Measurements from ENCODE around the gene PRSS12.
A peak's percentile ranks its signal among the peaks of the same experiment; 100 is the strongest.
"Not testable (repeated sequence)": the region's sequence is repeated elsewhere in the genome, so short reads cannot be mapped to it uniquely, and the experiment has no call there.

PRSS12 gene

DNA sequence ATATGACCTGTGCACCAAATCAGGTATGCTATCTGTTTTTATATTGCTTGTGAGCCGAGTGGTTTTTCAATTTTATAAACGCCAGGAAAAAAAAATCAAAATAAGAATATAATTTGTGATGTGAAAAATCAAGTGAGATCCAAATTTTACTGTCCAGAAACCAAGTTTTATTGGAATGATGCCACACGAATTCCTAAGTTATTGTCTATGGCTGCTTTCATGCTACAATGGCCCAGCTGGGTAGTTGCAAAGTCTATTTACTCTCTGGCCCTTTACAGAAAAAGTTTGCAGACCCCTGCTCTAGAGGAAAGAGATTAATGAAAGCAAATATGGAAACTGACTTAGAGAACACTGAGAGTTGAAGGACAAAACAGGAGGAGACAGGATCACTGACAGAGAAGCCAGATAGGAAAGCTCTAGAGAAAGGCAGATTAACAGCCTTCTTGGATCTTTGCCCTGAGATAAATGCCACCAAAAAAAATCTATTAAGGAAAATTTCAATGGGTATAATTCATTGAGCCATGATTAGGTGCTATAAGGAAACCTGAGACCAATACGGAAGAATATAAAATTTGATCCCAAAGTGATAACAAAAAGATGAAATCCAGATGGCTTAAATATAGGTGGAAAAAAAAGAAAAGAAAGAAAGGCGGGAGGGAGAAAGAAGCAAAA lies 29.8 kb downstream of the PRSS12 start:
- DNase-seq: no peak

- DNase-seq: no peak
These were observed 33.9 kb downstream of the PRSS12 start for GRCh38 chr4:118318931-118319330.

GRCh38 chr4:118317691-118318090 lies 35.1 kb downstream of the PRSS12 start:
- no peak for DNase-seq

DNA sequence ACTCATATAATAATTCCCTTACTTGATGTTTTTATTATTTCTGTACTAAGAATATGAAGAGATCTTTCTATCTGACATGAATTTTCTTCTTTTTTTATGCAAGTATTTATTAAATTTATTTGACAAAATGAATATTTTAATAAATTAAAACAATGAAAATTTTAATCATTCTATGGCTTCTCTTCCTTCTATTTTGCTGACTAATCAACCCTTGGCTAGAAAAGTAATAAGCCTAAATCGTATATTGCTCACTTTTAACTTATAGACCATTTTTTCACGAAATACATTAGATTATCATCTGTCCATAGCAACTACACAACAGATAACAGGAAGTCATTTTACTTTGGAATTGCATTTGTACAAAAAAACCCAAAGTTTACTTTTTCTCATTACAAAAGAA lies 38.6 kb downstream of the PRSS12 start:
- no peak for DNase-seq

- DNase-seq: no peak
These were observed 39.7 kb downstream of the PRSS12 start for GRCh38 chr4:118313098-118313497.

- no peak for DNase-seq
These were observed 44.3 kb downstream of the PRSS12 start for GRCh38 chr4:118308306-118309030.

DNA sequence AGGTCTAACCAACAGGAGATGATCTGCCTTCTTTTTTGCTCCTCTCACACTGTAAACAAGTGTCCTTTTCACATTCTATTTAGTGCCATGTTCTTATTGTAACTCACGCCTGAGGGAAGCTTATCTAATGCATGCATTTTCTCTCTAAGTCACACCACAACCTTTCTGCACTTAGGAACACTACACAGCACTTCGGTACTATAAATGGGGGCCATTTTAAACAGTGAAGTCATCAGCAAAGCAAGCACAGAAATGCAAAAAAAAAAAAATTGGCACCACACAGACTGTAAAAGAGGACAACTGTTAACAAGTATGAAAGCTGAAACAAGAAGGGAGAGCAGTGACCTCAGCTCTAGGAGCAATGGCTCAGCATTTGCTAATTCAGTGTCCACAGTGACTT lies 45.2 kb downstream of the PRSS12 start:
- DNase-seq: no peak

GRCh38 chr4:118299619-118300018 lies 53.2 kb downstream of the PRSS12 start:
- not testable (repeated sequence) for DNase-seq

- DNase-seq: no peak
These were observed 56.1 kb downstream of the PRSS12 start for GRCh38 chr4:118296729-118297128.

DNA sequence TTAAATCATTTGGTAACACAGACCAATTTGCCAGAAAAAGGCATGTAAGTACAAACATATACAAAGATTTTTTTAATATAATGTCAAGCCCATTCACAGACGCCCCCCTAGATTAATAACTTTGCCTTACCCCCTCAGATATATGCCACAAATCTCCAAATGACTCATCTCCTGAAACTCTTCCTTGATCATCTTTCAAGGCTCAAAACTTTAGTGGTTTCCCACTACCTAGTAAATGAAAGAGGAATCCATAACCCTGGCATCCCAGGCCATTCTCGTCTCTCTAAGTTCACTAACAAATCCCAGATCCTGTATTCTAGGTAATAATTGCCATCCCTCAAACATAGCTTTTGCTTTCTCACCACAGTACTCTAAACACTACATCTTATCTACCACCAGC lies 61.9 kb downstream of the PRSS12 start:
- no peak for DNase-seq

DNA sequence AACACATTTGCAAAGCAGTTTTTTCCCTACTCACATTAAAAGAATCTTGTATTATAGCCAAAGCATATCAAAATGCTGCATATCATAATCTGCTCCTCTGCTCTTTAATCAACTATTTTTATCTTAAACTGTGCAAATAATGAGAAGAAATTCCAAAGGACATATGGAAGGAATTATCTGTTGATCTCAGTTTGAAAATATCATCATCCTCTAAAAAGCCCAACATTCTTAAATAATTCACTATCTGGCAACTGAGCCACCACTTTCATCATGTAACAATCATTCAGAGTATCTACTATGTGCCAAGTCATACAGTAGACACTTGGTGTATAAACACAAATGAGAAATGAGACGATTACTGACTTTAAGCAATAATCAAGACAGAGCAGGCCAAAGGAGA lies 63.0 kb downstream of the PRSS12 start:
- DNase-seq: no peak

DNA sequence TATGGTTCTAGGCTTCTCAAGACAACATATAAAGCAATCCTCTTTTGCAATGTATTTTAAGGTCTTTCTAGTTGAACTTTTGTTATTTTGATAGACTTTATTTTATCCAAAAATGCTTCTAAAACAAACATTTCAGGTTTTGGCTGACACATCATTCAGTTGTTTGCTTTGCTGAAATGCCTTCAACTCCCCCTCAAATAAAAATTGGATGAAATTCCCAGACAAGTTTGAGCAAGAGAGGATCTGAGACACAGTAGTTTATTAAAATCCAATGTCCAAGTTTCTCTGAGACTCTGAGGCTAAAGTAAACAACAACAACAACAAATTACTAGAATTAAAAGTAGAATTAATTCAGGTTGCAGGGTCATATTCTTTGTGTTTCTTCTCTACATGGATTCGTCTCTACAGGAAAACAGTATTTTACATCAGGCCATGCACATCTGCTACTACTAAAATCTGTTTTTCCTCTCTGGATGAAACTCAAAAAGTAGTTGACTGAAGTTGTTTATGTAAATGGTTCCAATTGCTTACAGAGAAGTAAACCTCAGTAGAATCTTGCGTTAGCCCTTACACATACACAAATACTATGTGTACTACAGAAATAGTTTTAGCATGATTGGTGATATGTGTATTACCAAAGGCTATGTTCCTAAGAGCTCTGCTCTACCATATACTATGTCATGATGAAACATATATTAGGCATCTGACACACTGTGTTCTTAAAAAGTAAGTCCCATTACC lies 64.9 kb downstream of the PRSS12 start:
- no peak for DNase-seq

DNA sequence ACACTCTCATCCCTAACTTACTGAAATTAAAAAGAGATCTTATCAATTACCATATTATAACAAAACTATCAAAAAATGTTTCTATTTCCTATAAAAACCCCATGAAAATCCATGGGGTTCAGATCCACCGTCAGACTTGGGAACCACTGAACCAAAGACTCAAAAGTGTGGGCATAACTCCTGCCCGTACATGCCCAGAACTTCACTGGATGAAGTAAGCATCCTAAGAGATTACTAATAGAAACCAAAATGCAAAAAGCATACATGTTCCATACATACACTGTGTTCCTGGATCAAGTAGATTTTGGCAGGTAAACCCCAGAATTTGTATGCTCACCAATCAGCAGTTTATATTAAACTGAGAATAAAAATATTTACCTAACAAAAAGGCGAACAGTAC lies 66.1 kb downstream of the PRSS12 start:
- DNase-seq: no peak

GRCh38 chr4:118285931-118286330 lies 66.9 kb downstream of the PRSS12 start:
- DNase-seq: no peak

DNA sequence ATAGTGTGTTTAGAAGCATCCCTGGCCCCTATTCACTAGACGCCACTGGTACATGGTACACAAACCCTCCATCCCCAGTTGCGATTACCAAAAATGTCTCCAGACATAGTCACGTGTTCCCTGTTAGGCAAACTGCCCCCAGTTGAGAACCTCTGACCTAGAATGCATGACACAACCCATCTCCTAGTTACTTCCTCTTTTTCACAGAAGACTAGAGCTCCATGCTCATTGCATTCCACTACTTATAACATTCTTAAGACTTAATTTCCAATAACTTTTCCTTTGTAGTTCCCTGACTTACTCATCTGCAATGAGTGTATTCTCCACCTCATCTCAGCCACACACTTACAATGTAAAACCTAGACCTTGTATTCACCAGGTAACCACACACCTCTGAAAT lies 68.6 kb downstream of the PRSS12 start:
- DNase-seq: no peak

DNA sequence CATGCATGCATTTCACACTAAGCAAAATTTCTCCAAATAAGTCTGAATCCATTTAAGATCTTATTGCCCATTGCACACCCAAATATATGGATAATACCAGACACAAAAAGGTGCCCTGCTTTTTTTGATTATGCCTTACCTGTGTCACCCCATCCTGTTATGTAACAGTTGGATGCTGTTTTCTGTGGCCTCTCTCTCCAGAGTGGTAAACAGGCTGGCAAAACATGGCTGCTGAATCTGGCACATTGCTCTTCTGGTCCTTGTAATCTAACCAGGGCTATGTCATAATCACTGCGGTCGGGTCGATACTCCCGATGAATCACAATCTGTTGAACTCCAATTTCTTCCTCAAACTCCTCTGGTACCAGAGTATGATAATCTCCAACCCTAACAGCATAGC lies 70.1 kb downstream of the PRSS12 start:
- no peak for DNase-seq

- DNase-seq: peak; percentile 63
These were observed 71.0 kb downstream of the PRSS12 start for GRCh38 chr4:118281611-118282442.

DNA sequence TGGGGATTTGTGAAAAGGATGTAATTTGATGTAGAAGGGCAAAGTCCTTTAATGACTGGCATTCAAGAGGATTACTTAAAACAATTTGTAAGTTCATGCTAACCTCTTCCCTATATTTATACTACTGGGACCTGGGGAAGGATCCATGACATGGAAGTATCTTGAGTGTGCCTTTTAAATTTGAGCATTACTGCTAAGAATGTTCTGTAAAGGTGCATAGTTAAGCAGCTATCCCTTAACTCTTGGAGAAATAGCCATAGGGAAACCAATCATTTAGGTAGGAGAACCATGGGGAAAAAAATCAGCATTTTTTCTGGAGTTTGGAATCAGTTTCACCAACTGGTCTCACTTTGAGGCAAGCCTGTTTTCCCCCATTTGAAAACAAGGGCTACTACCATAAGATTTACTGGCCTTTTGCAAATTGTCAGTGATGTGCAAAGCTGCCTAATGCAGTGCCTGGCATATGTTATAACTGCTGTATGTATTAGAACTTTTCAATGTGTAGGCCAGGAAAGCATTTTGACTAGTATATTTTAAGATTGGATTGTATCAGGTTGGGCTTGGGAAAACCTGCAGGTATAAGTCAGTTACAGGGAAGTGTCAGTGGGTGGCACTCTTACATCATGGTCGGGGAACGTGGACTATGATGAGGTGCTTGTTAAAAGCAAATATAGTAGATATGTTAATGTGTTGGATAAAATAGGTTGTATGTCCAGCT lies 72.1 kb downstream of the PRSS12 start:
- peak; percentile 76 for DNase-seq

- DNase-seq: no peak
These were observed 72.8 kb downstream of the PRSS12 start for GRCh38 chr4:118279920-118280432.

GRCh38 chr4:118279328-118279727 lies 73.5 kb downstream of the PRSS12 start:
- DNase-seq: no peak

DNA sequence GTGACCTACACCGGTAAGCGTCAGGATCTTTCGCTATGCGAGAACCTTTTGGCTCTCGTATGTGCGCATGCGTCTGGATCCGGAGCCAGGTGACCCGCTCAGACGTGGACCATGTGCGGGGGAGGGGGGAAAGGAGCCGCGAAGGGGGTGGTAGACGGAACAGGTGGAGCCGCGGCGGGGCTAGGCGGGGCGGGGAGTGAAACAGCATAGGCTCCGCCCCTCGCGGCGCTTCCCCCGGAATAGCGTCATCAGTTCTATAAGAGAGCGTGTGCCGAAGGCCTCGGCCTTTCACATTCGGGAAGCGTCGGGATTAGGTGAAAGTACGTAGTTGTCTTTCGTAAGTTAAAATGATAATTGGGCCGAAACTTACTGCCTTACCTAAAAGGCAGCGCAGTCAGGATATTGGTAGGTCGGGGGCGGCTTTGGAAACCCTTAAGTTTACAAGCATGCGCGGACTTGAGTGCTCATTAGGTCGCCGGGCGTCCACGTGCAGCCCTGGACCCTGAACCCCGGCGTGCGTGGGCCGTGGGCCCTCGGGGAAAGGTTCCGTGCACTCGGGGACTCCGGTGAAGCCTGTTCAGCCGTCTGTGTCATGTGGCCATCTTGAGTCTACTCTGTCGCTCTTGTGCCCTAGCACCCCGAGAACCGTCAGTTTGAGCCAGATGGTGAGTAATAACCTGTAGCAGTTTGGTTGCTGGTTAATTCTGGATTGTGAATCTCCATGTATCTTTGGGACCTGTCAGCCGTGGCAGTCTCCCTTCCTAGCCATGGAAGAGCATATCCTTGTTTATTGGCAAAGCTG lies 74.1 kb downstream of the PRSS12 start:
- peak; percentile 98 for DNase-seq

All from islet precursor cell (in vitro differentiated cells).